HEK293T (cell line): Measurements from ENCODE around the gene VPS26B.

Experiments
- ARNT ChIP-seq: fragments of 450-650 bp; IDR thresholded peaks from 2 replicates; pipeline ENCODE4 v1.6.1; 2017; ENCODE audit warnings: mild to moderate bottlenecking
- BHLHE40 ChIP-seq: fragments of 450-650 bp; IDR thresholded peaks from 2 replicates; pipeline ENCODE4 v1.6.1; 2016; ENCODE audit warnings: mild to moderate bottlenecking, moderate library complexity, borderline replicate concordance
- FOXA1 ChIP-seq: fragments of 450-650 bp; IDR thresholded peaks from 2 replicates; pipeline ENCODE4 v1.6.1; 2016; ENCODE audit warnings: mild to moderate bottlenecking
- FOXM1 ChIP-seq: fragments of 450-650 bp; IDR thresholded peaks from 2 replicates; pipeline ENCODE4 v1.6.1; 2017; ENCODE audit warnings: mild to moderate bottlenecking, borderline replicate concordance
- NFRKB ChIP-seq: fragments of 450-650 bp; IDR thresholded peaks from 2 replicates; pipeline ENCODE4 v1.6.1; 2016; ENCODE audit warnings: mild to moderate bottlenecking, moderate library complexity
- SP1 ChIP-seq: fragments of 450-650 bp; IDR thresholded peaks from 2 replicates; pipeline ENCODE4 v1.6.1; 2017
- SUZ12 ChIP-seq: fragments of 450-650 bp; IDR thresholded peaks from 2 replicates; pipeline ENCODE4 v1.6.1; 2016; ENCODE audit warnings: mild to moderate bottlenecking
- TF ChIP-seq, protein P1 (sequence below): fragments of 450-650 bp; IDR thresholded peaks from 2 replicates; pipeline ENCODE4 v1.6.1; 2016

DNA sequence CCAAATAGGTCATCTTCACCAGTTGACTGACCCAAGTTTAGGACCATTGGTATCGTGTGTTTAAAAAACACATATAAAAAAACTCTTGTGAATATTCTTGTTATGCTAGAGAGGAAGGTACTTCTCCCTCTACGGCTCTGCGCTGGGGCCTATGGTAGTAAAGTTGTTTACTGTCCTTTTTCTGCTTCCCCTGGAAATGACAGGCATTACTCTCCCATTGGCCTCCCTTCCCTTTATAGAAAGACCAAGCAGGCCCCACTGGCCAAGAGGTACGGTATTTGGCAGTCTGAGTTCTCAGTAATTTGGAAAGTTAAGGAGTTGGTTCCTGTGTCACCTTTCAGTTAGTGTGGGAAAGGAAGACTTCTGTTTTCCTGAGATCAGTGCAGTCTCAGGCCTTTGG, 22.2 kb downstream of the VPS26B start:
- TF ChIP-seq FOXM1 (no peak), BHLHE40 (no peak), ARNT (no peak), NFRKB (no peak), FOXA1 (no peak), SP1 (no peak), SUZ12 (no peak)
- TF ChIP-seq, protein P1, sequence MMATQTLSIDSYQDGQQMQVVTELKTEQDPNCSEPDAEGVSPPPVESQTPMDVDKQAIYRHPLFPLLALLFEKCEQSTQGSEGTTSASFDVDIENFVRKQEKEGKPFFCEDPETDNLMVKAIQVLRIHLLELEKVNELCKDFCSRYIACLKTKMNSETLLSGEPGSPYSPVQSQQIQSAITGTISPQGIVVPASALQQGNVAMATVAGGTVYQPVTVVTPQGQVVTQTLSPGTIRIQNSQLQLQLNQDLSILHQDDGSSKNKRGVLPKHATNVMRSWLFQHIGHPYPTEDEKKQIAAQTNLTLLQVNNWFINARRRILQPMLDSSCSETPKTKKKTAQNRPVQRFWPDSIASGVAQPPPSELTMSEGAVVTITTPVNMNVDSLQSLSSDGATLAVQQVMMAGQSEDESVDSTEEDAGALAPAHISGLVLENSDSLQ = no peak
